Measurements from ENCODE around the gene PPP6R1. TPM values are rescaled to one million over a fixed set of nuclear protein-coding genes. Genes with fewer than 3 reads are reported as not detected.

PPP6R1 gene
- total RNA-seq, 4 donors from 2014 or later, result 5.6 to 70.4 (median 16.3) TPM

DNA sequence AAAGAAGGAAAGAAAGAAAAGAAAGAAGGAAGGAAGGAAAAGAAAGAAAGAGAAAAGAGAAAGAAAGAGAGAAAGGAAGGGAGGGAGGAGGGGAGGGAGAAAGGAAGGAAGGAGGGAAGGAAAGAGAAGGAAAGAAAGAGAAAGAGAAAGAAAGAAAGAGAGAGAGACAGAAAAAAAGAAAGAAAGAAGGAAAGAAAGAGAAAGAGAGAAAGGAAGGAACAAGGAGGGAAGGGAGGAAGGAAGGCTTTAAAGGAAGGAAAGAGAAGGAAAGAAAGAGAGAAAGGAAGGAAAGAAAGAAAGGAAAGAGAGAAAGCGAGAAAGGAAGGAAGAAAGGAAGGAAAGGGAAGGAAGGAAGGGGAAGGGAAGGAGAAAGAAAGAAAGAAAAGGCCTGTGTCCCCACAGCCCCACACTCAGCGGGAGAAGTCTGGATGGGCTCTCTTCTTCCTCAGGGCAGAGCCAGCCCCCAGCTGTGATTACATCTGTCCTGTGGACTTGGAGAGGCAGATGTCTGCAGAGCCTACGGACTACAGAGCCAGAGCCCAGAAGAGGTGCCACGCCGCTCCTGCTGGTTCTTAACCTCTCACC is 59.1 kb downstream of the PPP6R1 start:
- no peaks in the 10 kb centered on the region for H3K27me3 ChIP-seq

GRCh38 chr19:55198651-55199050 is 60.2 kb downstream of the PPP6R1 start:
- no peak overlapping the region for H3K27ac ChIP-seq
- H3K27me3 ChIP-seq, result no peaks in the 10 kb centered on the region
- H3K36me3 ChIP-seq, result no peaks in the 10 kb centered on the region
- no peaks in the 10 kb centered on the region for H3K4me1 ChIP-seq
- H3K9me3 ChIP-seq, result no peaks in the 10 kb centered on the region
- intact Hi-C loops (cut with DNase I; ENCODE audit: low total_unique reads), result no loop called here
- no peak overlapping the region for H3K4me3 ChIP-seq
- DNase-seq, result no peak
- TF ChIP-seq, protein P1, sequence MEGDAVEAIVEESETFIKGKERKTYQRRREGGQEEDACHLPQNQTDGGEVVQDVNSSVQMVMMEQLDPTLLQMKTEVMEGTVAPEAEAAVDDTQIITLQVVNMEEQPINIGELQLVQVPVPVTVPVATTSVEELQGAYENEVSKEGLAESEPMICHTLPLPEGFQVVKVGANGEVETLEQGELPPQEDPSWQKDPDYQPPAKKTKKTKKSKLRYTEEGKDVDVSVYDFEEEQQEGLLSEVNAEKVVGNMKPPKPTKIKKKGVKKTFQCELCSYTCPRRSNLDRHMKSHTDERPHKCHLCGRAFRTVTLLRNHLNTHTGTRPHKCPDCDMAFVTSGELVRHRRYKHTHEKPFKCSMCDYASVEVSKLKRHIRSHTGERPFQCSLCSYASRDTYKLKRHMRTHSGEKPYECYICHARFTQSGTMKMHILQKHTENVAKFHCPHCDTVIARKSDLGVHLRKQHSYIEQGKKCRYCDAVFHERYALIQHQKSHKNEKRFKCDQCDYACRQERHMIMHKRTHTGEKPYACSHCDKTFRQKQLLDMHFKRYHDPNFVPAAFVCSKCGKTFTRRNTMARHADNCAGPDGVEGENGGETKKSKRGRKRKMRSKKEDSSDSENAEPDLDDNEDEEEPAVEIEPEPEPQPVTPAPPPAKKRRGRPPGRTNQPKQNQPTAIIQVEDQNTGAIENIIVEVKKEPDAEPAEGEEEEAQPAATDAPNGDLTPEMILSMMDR (IDR thresholded peaks at IDR 0.05), result no peak
- TF ChIP-seq POLR2A (IDR thresholded peaks at IDR 0.05), result no peak

More for the DNA sequence above, 59.1 kb downstream of the PPP6R1 start:
- Histone ChIP-seq H3K4me3 (no peak overlapping the region), H3K9me3 (no peaks in the 10 kb centered on the region), H3K4me1 (no peaks in the 10 kb centered on the region), H3K36me3 (no peaks in the 10 kb centered on the region), H3K27ac (no peak overlapping the region)
- DNase-seq, result no peak
- TF ChIP-seq, protein P1 (IDR thresholded peaks at IDR 0.05), result no peak
- no peak for TF ChIP-seq POLR2A (IDR thresholded peaks at IDR 0.05)
- intact Hi-C loops (cut with DNase I; ENCODE audit: low total_unique reads), result no loop called here

DNA sequence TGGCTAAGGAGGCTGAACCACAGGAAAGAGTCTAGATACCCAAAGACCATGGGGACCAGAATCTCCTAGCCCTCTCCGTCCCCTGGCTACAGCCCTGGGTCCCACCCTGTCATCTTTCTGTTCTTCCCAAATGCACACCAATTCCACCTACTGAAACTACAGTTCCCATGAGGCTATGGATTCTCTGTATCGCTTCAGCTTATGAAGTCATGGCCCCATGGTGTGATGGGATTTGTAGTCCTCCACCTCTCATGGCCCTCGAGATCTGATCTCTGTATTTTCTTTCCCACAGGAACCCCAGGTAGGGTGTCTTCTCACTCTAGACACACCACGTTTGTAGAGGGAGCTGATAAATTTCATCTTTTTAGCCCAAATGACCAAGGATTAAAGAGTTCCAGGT is 61.3 kb downstream of the PPP6R1 start:
- intact Hi-C loops (cut with DNase I; ENCODE audit: low total_unique reads), result no loop called here
- H3K36me3 ChIP-seq, result no peaks in the 10 kb centered on the region
- no peaks in the 10 kb centered on the region for H3K27me3 ChIP-seq
- no peak overlapping the region for H3K4me3 ChIP-seq
- no peaks in the 10 kb centered on the region for H3K9me3 ChIP-seq
- DNase-seq, result no peak
- H3K4me1 ChIP-seq, result no peaks in the 10 kb centered on the region
- H3K27ac ChIP-seq, result no peak overlapping the region
- TF ChIP-seq, protein P1 (IDR thresholded peaks at IDR 0.05), result no peak
- TF ChIP-seq POLR2A (IDR thresholded peaks at IDR 0.05), result no peak

DNA sequence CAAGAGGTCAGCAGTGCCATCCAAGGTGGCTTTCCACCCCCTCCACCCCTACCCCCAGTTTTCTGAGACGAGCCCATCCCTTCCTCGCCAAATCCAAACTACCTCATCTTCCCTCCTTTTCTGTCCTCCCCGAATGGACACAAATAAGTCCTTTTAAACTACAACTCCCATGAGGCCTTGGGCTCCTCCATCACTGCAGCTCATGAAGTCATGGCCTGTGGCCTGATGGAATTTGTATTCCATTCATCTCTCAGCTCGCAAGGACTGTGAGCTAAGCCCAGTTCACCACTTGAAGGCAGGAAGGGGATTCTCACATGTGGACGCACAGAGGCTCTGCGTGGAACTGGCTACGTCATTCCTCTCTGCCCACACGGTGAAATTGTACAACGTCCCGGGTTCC is 62.0 kb downstream of the PPP6R1 start:
- Histone ChIP-seq H3K36me3 (no peaks in the 10 kb centered on the region), H3K27ac (no peak overlapping the region), H3K4me1 (no peaks in the 10 kb centered on the region), H3K27me3 (no peaks in the 10 kb centered on the region), H3K9me3 (no peaks in the 10 kb centered on the region), H3K4me3 (no peak overlapping the region)
- no peak for DNase-seq
- TF ChIP-seq POLR2A (IDR thresholded peaks at IDR 0.05), result no peak
- TF ChIP-seq, protein P1 (IDR thresholded peaks at IDR 0.05), result no peak
- intact Hi-C loops (cut with DNase I; ENCODE audit: low total_unique reads), result no loop called here

DNA sequence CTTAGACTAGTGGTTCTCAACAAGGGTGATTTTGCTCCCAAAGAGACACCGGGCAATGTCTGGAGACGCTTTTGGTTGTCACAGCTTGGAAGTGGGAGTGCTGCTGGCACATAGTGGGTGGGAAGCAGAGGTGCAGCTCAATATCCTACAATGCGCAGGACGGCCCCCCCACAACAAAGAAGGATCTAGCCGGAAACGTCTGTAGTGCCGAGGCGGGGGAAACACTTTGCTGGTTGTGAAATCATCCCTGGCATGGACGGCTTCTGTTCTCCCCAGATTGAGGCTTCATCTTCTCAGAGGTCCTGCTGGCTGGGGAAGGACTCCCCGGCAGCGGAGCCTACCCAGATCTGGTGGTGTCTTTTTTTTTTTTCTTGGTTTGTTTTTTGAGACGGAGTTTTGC is 65.3 kb downstream of the PPP6R1 start:
- Histone ChIP-seq H3K27me3 (no peaks in the 10 kb centered on the region), H3K4me3 (no peak overlapping the region), H3K4me1 (no peaks in the 10 kb centered on the region), H3K27ac (no peak overlapping the region), H3K36me3 (no peaks in the 10 kb centered on the region), H3K9me3 (no peaks in the 10 kb centered on the region)
- no peak for TF ChIP-seq POLR2A (IDR thresholded peaks at IDR 0.05)
- TF ChIP-seq, protein P1 (IDR thresholded peaks at IDR 0.05), result no peak
- no peak for DNase-seq
- intact Hi-C loops (cut with DNase I; ENCODE audit: low total_unique reads), result no loop called here

Data from uterus (tissue), 4 donors.